SK-N-MC (cell line): Measurements from ENCODE around the gene TSFM.
"Not testable (repeated sequence)": the region's sequence is repeated elsewhere in the genome, so short reads cannot be mapped to it uniquely, and the experiment has no call there.

Source experiments
- EZH2 ChIP-seq: fragments of 200-600 bp; sonication (generic); IDR thresholded peaks from one replicate; pipeline ENCODE4 v1.6.1; 2017; ENCODE audit warnings: antibody characterized with exemption
- FOXP2 ChIP-seq: optimal IDR thresholded peaks from 2 replicates; pipeline ENCODE3; 2011; ENCODE audit warnings: mild to moderate bottlenecking, moderate library complexity; ENCODE audit not compliant: insufficient read depth; ENCODE audit errors: extremely low read length, control extremely low read depth
- POLR2AphosphoS5 ChIP-seq: IDR thresholded peaks from 2 replicates; pipeline ENCODE4 v1.6.1; 2012; ENCODE audit warnings: mild to moderate bottlenecking, low read depth, low read length, borderline replicate concordance

- not testable (repeated sequence) for TF ChIP-seq EZH2, FOXP2, POLR2AphosphoS5
These were observed 37.5 kb downstream of the TSFM start for GRCh38 chr12:57820119-57820518.
